ENCODE results near the gene AQP5.

AQP5 gene

GRCh38 chr12:49951411-49952240 is 10.0 kb upstream of the AQP5 start:
- DNase-seq: no peak

GRCh38 chr12:49952391-49953055 is 9.1 kb upstream of the AQP5 start:
- DNase-seq: no peak

DNA sequence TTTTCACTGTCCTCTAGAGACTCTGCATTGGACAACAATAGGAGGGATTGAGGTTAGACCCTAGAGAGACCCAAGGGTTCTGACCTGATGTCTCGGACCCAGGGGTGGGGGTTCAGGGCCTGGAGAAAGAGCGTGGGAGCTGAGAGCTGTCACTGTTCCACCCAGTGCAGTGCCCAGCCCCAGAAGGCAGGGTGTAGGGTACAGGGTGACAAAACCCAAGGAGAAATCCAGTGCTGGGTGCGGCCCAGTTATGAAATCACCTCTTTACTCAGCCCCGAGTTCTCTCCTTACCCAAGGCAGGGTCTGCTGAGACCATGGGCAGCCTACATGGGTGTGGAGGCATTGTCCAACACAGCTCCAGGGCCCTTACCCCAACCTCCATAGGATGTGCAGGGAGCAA is 8.5 kb upstream of the AQP5 start:
- DNase-seq: no peak

- no peak for DNase-seq
Observed at GRCh38 chr12:49953961-49954846, 7.5 kb upstream of the AQP5 start.

DNA sequence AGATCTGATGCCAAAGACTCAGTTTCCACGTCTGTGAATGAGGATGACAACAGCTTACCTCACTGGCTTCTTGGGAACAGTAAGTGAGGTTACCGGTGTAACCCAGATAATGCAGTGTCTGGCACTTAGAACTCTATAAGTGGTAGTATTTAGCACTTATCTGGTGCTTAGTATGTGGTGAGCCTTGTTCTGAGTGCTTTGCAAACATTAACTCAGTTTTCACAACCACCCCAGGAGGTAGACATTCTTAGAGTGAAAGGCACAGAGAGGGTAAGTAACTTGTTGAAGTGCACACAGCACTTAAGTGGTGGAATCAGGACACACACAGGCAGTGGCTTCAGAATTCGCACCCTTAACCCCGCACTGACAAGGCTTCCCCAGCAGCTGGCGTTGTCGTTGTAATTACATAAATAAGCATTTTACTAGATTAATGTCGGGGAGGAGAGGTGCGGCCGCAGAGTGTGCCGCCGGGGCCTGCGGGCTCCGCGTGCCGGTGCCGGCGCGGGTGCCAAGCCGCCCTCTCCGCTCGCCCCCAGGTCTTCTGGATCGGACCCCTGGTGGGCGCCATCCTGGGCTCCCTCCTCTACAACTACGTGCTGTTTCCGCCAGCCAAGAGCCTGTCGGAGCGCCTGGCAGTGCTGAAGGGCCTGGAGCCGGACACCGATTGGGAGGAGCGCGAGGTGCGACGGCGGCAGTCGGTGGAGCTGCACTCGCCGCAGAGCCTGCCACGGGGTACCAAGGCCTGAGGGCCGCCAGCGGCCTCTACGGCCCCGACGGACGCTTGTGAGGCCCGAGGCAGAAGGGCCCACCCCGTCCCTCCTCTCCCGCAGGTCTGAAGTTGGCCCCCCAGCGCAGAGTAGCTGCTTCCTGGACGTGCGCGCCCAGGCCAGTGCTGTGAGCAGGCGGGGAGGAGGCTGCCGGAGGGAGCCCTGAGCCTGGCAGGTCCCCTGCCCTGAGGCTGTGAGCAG is 6.5 kb upstream of the AQP5 start:
- DNase-seq: no peak

DNA sequence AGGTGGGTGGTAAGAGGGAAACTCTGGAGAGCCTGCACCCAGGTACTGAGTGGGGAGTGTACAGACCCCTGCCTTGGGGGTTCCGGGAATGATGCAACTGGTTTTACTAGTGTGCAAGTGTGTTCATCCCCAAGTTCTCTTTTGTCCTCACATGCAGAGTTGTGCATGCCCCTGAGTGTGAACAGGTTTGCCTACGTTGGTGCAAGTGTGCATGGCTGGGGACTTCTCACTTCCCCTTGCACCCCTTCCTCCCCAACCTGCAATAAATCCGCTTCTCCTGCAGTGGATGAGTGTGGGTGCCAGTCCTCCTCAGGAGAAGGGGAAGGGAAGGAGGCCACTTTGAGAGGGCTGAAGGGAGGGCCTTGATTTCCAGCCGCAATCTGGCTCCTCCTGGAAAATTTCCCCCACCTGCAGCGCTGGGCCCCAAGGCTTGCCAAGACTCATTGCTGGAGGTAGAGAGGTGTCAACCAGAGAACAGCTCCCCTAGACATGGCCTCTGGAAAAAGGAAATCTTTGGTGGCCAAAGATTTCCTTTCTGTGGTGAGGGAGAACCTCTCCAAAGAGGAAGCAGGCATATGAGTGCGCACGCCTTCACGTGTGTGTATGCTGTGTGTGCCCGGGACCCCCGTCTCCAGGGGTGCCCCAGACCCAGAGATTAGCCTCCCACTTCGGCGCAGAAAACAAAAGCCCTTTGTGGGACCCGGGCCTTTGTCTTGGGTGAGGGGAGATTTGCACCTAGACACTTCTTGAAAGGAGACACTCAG is 5.6 kb upstream of the AQP5 start:
- DNase-seq: no peak

DNA sequence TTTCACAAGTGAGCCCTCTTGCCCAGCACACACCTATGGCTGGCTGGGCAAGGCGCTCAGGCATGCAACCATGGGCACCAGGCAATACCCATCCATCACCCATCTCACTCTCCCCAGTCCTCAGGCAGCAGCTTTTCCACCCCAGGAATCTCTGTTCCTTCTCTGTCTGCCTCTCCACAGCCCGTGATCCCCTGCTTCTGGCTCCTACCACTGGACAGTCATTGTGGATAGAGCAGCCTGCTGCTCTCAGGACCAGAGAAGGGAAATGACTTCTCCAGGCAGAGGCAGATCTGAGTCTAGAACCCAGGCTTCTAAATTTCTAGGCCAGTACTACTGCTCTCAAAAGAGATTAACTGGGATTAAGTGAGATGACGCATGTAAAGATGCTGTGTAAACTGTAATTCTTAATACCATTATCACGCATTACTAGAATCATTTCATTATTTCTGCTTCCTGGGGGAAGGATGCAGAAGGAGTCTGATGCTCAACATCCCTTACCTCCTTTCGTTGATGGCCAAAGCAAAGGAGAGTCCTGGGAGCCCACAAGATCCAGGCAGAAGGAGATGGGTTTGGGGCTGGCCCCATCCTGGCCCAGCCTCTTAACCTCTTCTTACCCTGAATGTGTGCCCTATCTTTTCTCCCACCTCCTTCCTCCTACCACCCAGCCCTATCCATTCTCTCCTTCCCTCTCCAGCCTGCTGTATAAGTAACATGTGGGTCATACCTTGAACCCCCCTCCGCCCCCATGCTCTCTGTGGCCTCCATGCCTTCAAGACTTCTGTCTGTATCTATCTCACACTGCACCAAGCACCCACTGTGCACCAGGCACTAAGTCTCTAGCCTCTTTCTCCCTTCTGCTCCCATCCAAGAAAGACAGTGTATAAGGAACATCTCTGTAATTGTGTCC is 4.8 kb upstream of the AQP5 start:
- DNase-seq: no peak

- no peak for DNase-seq
Observed at GRCh38 chr12:49957570-49957967, 4.1 kb upstream of the AQP5 start.

- DNase-seq: no peak
Observed at GRCh38 chr12:49959685-49960473, 1.8 kb upstream of the AQP5 start.

- no peak for DNase-seq
Observed at GRCh38 chr12:49960474-49961110, 1.1 kb upstream of the AQP5 start.

- no peak for DNase-seq
Observed at GRCh38 chr12:49961993-49962764, 507 bp downstream of the AQP5 start.

- DNase-seq: no peak
Observed at GRCh38 chr12:49962861-49963765, 1.4 kb downstream of the AQP5 start.

DNA sequence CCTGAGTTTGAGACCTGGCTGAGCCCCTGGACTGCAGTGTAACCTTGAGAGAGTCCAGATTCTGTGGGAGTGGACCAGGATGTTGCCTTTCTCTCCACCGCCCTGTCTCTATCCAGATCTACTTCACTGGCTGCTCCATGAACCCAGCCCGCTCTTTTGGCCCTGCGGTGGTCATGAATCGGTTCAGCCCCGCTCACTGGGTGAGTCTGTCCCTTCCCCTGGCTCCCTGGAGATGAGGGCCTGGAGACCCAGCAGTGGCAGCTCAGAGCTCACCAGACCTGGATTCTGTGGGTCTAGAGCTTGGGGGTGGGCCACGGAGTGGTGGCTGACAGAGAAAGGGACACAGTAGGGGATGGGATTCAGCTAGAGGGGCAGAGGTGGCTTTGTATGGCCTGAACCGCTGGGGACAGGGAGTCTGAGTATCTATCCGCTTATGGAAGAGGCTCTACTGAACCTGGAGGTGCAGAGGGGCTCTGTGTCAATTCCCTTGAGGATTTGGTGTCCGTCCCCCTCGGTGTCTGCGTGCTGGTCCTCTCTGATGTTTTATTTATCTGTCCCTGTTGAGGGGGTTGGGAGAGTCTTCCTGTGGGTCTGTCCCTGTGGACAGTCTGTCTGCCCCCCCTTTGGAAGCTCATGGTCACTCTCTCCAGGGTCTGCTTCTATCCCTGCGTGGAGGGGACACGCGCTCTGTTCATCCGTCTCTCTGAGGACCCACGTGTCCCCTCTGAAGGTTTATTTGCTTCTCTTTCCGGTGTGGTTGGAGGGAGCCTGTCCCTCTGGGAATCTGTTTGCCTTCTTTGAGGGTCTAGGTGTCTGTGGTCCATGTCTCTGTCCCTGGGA is 2.5 kb downstream of the AQP5 start:
- no peak for DNase-seq

DNA sequence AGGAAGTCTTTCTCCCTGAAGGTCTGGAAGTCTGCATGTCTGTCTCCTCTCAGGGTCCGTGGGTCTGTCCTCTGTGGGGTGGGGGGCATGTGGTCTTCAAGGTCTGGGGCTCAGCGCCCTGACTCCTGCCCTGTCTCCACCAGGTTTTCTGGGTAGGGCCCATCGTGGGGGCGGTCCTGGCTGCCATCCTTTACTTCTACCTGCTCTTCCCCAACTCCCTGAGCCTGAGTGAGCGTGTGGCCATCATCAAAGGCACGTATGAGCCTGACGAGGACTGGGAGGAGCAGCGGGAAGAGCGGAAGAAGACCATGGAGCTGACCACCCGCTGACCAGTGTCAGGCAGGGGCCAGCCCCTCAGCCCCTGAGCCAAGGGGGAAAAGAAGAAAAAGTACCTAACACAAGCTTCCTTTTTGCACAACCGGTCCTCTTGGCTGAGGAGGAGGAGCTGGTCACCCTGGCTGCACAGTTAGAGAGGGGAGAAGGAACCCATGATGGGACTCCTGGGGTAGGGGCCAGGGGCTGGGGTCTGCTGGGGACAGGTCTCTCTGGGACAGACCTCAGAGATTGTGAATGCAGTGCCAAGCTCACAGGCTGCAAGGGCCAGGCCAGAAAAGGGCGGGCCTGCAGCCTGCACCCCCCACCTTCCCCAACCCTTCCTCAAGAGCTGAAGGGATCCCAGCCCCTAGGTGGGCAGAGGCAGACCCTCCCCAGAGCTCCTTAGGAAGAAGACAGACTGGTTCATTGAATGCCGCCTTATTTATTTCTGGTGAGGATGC is 3.4 kb downstream of the AQP5 start:
- DNase-seq: no peak

GRCh38 chr12:49965836-49966235 is 4.2 kb downstream of the AQP5 start:
- no peak for DNase-seq
